Transverse colon (tissue), 4 donors: ENCODE data around the gene VPS9D1. TPM values are rescaled to one million over a fixed set of nuclear protein-coding genes. Genes with fewer than 3 reads are reported as not detected.
"Not testable (repeated sequence)": the region's sequence is repeated elsewhere in the genome, so short reads cannot be mapped to it uniquely, and the experiment has no call there.

Experiments
- DNase-seq: peaks from one replicate; pipeline ENCODE4 v3.0.0-alpha.2; 2019
- H3K27ac ChIP-seq, 4 donors: fragments of 200-600 bp; sonication (generic); 2 replicates each; pipeline ENCODE4 v1.5.1; 2016 to 2018; ENCODE audit warnings: inconsistent platforms in 4 of 4
- H3K27me3 ChIP-seq: fragments of 200-600 bp; sonication (generic); 2 replicates; pipeline ENCODE4 v1.5.1; 2017; ENCODE audit warnings: inconsistent platforms
- H3K36me3 ChIP-seq, 4 donors: fragments of 200-600 bp; sonication (generic); 2 replicates each; pipeline ENCODE4 v1.5.1; 2017 to 2019; ENCODE audit warnings: inconsistent platforms in 4 of 4
- H3K4me1 ChIP-seq, 4 donors: fragments of 200-600 bp; sonication (generic); 2 replicates each; pipeline ENCODE4 v1.5.1; 2017 to 2020; ENCODE audit warnings: inconsistent platforms in 4 of 4
- H3K4me3 ChIP-seq, 4 donors: fragments of 200-600 bp; sonication (generic); 1 replicate in 1 of 4; 2 replicates in 3 of 4; pipeline versions ENCODE4 v1.5.1 to v1.6.1; 2017 to 2019; ENCODE audit warnings: inconsistent platforms in 4 of 4
- H3K9me3 ChIP-seq, 2 donors: fragments of 200-600 bp; sonication (generic); 2 replicates each; pipeline ENCODE4 v1.5.1; 2017 to 2019; ENCODE audit warnings: inconsistent platforms in 2 of 2
- EP300 ChIP-seq: sonication (generic); formaldehyde crosslinking; IDR thresholded peaks from one replicate; pipeline ENCODE4 v1.6.1; 2017; ENCODE audit warnings: antibody characterized with exemption, low read depth
- POLR2A ChIP-seq: fragments of 450-650 bp; IDR thresholded peaks from one replicate; pipeline ENCODE4 v1.6.1; 2016; ENCODE audit warnings: antibody characterized with exemption, mild to moderate bottlenecking, moderate library complexity
- POLR2AphosphoS5 ChIP-seq, 3 donors: sonication (generic); formaldehyde crosslinking; IDR thresholded peaks; one replicate each; pipeline ENCODE4 v1.6.1; 2016; ENCODE audit warnings: antibody characterized with exemption in 3 of 3
- WGBS, 2 donors: methylation state at CpG; one replicate each; pipeline ENCODE4 v1.1.5; 2018; ENCODE audit warnings: low coverage in 1 of 2; 5-methylcytosine and 5-hydroxymethylcytosine counted together
- in situ Hi-C, 4 donors: fragments of 200-750 bp; cut with MboI; loops; one replicate each; pipeline versions ENCODE4 v1.15.0 to v1.15.1; 2017; ENCODE audit warnings: low sequenced_read_pairs in 3 of 4, low pct_ligation_motif_present in 1 of 4, low pct_unique_long_range_greater_than_20kb in 1 of 4
- intact Hi-C: fragments of 100-400 bp; cut with DNase I; formaldehyde crosslinking; loops from one replicate; pipeline ENCODE4 v1.15.1; 2023; ENCODE audit warnings: low total_unique reads
- total RNA-seq, 4 donors: library from RNA; depleted of rRNA; stranded (reverse); fragments of >200 nt; gene quantifications; one replicate each; pipeline ENCODE4 v1.1.0, GENCODE V29; 2016
- TF ChIP-seq, protein P1 (sequence below), 5 experiments: fragments of 200-600 bp in 3 of 5; fragments of 450-650 bp in 2 of 5; sonication (generic) in 3 of 5; IDR thresholded peaks; 1 replicate in 2 of 5; 2 replicates in 3 of 5; pipeline ENCODE4 v1.5.1; 2016 to 2017; ENCODE audit warnings: antibody characterized with exemption in 5 of 5, inconsistent platforms in 3 of 5, mild to moderate bottlenecking in 2 of 5, moderate library complexity in 1 of 5

Gene VPS9D1
- total RNA-seq, 4 donors from 2014 or later, result 13.1 to 54.6 (median 18.8) TPM

- no peak for DNase-seq
- Histone ChIP-seq H3K27ac (peak overlapping the region in 1 of 4 donors; percentile 97), H3K4me1 (peaks cover 6 to 26% (median 15%) of the 10 kb centered on the region in 4 donors), H3K27me3 (no peaks in the 10 kb centered on the region), H3K9me3 (no peaks in the 10 kb centered on the region), H3K4me3 (no peak overlapping the region), H3K36me3 (peaks cover 0 to 5% (median 0%) of the 10 kb centered on the region in 4 donors)
- WGBS, 2 donors, result 100% methylated on average over 1 of the region's 1 CpG; no CpG with 5 or more reads in 1 of the 2 donors
- in situ Hi-C loops, result no loop called here
- TF ChIP-seq, protein P1, sequence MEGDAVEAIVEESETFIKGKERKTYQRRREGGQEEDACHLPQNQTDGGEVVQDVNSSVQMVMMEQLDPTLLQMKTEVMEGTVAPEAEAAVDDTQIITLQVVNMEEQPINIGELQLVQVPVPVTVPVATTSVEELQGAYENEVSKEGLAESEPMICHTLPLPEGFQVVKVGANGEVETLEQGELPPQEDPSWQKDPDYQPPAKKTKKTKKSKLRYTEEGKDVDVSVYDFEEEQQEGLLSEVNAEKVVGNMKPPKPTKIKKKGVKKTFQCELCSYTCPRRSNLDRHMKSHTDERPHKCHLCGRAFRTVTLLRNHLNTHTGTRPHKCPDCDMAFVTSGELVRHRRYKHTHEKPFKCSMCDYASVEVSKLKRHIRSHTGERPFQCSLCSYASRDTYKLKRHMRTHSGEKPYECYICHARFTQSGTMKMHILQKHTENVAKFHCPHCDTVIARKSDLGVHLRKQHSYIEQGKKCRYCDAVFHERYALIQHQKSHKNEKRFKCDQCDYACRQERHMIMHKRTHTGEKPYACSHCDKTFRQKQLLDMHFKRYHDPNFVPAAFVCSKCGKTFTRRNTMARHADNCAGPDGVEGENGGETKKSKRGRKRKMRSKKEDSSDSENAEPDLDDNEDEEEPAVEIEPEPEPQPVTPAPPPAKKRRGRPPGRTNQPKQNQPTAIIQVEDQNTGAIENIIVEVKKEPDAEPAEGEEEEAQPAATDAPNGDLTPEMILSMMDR (IDR thresholded peaks at IDR 0.05), result no peak
- TF ChIP-seq POLR2AphosphoS5 (IDR thresholded peaks at IDR 0.05), result no peak
- TF ChIP-seq EP300, result no peak
- no peak for TF ChIP-seq POLR2A
- intact Hi-C loops, result no loop called here
These were observed 34.8 kb downstream of the VPS9D1 start for GRCh38 chr16:89685916-89686315.

GRCh38 chr16:89678258-89678657 is 42.4 kb downstream of the VPS9D1 start:
- intact Hi-C loops, result no loop called here
- H3K27ac ChIP-seq, result no peak overlapping the region

DNA sequence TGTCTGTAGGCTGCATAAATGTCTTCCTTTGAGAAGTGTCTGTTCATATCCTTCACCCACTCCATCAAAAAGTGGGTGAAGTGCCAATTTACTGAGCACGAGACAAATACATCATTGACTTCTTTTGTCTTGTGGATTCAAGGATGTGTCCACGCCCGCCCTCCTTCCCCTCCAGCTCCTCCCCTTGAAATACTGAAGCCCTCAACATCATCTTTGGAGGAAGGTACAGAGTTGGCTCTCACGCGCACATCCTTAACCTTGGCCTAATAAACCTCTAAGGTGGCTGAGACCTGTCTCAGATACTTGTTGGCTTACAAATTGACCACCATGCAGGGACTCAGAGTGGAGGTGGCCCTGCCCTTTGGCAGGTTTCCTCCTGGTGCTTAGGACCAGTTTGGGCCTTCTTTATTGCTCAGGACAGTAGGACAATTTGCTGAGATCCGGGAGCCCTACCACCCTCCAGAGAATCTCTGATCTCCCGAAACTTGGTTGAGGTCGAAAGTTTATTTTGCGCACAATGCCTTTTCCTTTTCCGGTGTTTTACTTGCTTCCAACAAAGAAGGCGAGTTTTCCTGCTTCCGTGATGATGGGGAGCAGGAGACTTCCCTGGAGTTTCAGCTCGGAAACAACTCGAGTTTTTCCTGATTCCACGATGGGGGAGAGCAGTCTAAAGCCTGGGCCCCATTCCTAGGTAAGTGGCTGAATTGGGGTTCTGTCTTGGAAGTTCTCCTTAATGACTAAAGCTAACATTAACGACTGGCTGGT is 48.3 kb downstream of the VPS9D1 start:
- WGBS, 2 donors, result 83 to 90% methylated on average over 12 to 16 of the region's 16 CpGs

More at GRCh38 chr16:89678258-89678657, 42.4 kb downstream of the VPS9D1 start:
- Histone ChIP-seq H3K36me3 (no peaks in the 10 kb centered on the region), H3K27me3 (no peaks in the 10 kb centered on the region), H3K4me3 (no peak overlapping the region), H3K9me3 (peaks cover 0 to 4% of the 10 kb centered on the region in 2 donors), H3K4me1 (no peaks in the 10 kb centered on the region)
- no peak for TF ChIP-seq POLR2AphosphoS5 (IDR thresholded peaks at IDR 0.05)
- TF ChIP-seq, protein P1 (IDR thresholded peaks at IDR 0.05), result no peak
- TF ChIP-seq POLR2A, result no peak
- TF ChIP-seq EP300, result no peak
- 95 to 96% methylated on average over 2 of the region's 2 CpGs for WGBS, 2 donors
- in situ Hi-C loops, result no loop called here
- no peak for DNase-seq

DNA sequence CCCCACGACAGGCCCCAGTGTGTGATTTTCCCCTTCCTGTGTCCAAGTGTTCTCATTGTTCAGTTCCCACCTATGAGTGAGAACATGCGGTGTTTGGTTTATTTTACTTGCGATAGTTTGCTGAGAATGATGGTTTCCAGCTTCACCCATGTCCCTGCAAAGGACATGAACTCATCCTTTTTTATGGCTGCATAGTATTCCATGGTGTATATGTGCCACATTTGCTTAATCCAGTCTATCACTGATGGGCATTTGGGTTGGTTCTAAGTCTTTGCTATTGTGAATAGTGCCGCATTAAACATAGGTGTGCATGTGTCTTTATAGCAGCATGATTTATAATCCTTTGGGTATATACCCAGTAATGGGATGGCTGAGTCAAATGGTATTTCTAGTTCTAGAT is 49.1 kb downstream of the VPS9D1 start:
- H3K27ac ChIP-seq, H3K4me3 ChIP-seq, H3K36me3 ChIP-seq, H3K9me3 ChIP-seq, H3K4me1 ChIP-seq, H3K27me3 ChIP-seq, in situ Hi-C loops, DNase-seq, intact Hi-C loops: not testable (repeated sequence)
- 90 to 91% methylated on average over 2 to 4 of the region's 4 CpGs for WGBS, 2 donors

More for the DNA sequence above, 48.3 kb downstream of the VPS9D1 start:
- intact Hi-C loops (no loop called here), in situ Hi-C loops (no loop called here)
- DNase-seq, result no peak
- TF ChIP-seq EP300 (no peak), POLR2AphosphoS5 (IDR thresholded peaks at IDR 0.05) (no peak)
- Histone ChIP-seq H3K27ac (no peak overlapping the region), H3K9me3 (no peaks in the 10 kb centered on the region), H3K36me3 (no peaks in the 10 kb centered on the region), H3K4me1 (no peaks in the 10 kb centered on the region), H3K4me3 (no peak overlapping the region), H3K27me3 (no peaks in the 10 kb centered on the region)

GRCh38 chr16:89670496-89671431 is 49.9 kb downstream of the VPS9D1 start:
- in situ Hi-C loops, result no loop called here

More at GRCh38 chr16:89670496-89671431, 49.9 kb downstream of the VPS9D1 start:
- Histone ChIP-seq H3K4me1 (no peaks in the 10 kb centered on the region), H3K27me3 (no peaks in the 10 kb centered on the region), H3K27ac (no peak overlapping the region), H3K36me3 (no peaks in the 10 kb centered on the region), H3K9me3 (no peaks in the 10 kb centered on the region), H3K4me3 (no peak overlapping the region)
- 62 to 83% methylated on average over 5 to 10 of the region's 10 CpGs for WGBS, 2 donors
- TF ChIP-seq POLR2AphosphoS5 (IDR thresholded peaks at IDR 0.05) (no peak), POLR2A (no peak), EP300 (no peak)
- TF ChIP-seq, protein P1 (IDR thresholded peaks at IDR 0.05), result no peak
- DNase-seq, result no peak
- intact Hi-C loops, result no loop called here
